ENCODE results near the gene OR6Y1. TPM values are rescaled to one million over a fixed set of nuclear protein-coding genes. Genes with fewer than 3 reads are reported as not detected.

Gene OR6Y1
- total and polyA plus RNA-seq, 2 of the 8 experiments (the other 6 are each of a cell fraction or from before 2014, with no cell fraction given): 0.07 TPM; not detected in 1

DNA sequence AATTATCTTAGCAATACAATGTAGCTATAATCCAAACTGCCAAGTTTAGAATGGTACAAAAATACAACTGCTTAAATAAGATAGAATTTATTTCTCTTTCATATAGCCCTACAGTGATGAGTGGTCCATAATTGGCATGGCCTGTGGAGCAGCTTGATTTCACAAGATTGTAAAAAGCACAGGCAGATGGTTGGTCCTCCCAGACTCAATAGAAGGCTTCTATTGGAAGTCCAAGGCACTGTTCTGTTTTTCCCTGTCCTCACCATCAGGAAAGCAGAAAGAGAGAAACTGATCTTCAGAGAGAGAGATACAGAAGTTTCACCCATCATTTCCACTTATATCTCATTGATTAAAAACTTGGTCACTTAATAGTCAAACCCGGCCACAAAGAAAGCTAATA, 18.0 kb upstream of the OR6Y1 start (continued):
- TF ChIP-seq FOSL1 (IDR thresholded peaks at IDR 0.05; ENCODE audit: insufficient read depth, low read depth, low read length) (no peak), BRCA1 (IDR thresholded peaks at IDR 0.05; ENCODE audit: low read depth, low read length) (no peak)
